NCI-H2081 treated with DMSO at 0.1 percent for 48 hours (cell line): ENCODE data around the gene INO80C.
"Not testable (repeated sequence)": the region's sequence is repeated elsewhere in the genome, so short reads cannot be mapped to it uniquely, and the experiment has no call there.

Source experiments
- DNase-seq: peaks from one replicate; lab custom pipeline; 2025; lab: John Stamatoyannopoulos, UW

Gene INO80C

DNA sequence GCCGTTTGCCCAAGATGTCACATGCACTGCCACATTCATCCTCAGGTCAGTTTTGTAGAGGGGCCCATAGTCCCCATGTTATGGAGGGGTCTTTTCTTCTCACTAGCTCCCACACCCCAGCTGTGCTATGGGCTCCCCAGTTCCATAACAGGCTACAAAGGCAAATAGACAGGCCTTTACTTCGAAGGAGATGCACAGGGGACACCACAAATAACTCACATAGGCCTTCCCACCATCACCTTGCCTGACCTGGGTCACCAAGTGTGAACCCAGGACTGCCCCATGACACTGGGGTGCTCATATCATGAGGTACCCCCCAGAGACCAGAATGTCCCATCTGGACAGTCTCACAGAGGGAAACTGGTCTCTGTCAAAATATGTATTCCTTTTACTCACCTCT, 15.0 kb upstream of the INO80C start:
- DNase-seq, result no peak

DNA sequence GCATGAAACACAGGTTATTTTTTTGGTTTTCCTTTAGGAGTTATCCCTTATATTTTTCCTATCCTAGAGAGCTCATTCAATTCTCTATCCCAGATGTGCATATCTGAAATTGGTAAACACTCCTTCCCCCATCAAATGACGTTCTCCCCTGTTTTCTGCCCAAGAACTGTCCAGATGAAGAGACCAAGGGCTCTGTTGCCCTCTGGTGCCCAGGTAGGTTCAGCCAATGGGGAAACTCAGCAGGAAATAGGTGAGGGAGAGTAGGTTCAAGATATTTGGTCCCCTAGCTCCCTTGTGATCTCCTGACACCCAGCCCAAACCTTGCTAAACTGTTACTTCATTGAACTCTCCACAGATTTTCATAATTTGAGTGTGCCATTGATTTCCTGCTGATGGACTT, 14.1 kb upstream of the INO80C start:
- DNase-seq, result no peak

DNA sequence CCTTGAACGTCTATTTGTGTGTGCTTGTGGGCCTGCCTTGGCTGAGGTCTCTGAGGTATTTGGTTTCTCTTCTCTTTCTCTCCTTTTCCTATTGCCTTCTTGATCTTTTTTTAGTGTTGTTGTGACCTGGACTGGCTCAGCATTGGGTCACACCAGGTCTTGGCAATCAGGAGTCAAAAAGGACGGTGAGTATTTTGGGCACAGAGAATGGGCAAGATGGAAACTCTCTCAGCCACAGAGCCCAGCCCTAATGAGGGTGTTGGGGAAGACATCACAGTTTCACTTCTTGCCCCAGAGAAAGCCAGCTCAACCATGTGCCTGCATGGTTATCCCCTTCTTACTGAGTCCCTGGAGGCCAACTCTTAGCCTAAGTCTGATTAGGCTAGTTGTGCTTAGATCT, 13.7 kb upstream of the INO80C start:
- DNase-seq, result no peak

DNA sequence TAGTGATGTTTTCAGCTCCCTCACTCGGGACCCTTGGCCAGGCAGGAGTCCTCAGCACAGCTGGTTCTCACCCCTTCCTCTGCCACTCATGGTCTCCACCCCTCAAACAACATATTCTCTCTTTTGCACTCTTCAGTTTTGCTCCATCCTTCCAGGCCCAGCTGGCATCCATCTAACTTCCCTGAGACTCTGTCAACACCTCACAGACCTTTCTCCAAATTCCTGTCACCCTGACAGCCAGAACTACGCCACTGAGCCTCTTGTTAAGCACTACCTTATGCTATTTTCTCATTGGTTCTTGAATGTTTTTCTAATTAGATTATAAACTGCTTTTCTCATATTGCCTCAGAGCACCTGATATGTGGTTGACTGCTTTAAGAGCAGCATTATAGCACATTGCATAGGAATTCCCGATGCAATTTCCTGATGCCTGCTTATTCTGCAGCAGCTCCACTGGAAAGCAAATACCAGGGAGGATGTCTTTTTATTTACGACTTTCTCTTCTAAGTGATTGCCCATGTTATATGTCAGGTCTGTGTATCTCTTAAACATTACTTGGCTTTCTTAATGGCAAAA, 12.4 kb upstream of the INO80C start:
- no peak for DNase-seq

DNA sequence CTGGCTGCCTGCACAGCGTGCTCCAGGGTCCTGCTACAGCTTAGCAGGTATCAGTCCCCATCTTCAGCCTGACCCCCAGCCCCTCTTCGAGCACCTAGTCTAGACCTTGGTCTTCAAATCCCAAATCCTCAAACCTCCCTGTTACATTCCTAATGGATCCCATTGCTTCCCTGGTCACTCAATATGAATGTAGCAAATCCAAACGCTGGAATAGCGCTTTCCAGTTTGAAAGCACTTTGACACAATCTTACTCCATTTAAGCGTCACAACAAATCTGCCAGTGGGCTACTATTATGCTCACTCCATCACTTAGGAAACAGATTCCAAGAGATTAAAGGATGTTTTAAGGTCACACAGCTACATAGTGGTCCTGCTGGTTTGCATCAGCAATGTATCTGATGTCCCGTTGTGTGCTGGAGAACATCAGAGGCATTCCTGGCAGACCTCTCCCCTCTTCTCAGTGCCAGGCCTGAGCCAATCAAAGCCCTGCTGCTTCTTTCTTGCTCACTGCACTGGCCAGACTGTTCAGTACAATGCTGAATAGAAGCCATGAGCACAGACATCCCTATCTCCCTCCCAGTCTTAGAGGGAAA, 11.1 kb upstream of the INO80C start:
- DNase-seq, result no peak

DNA sequence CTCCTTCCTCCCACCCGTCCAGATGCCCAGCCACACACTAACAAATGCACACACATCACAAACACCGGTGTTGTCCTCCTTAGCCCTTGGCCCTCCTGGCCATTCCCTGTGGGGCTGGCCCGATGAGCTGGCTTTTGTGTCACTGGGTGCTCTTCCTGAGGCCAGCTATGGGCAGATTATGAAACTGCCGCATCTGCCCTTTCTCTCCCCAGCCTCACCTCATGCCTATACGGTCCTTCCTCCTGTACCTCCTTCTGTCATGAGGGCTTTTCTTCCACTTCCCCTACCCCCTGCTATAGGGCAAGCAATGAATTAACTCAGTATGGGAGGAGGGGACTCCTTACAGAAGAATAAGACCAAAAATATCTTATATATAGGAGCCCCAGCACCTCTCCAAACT, 10.3 kb upstream of the INO80C start:
- no peak for DNase-seq

DNA sequence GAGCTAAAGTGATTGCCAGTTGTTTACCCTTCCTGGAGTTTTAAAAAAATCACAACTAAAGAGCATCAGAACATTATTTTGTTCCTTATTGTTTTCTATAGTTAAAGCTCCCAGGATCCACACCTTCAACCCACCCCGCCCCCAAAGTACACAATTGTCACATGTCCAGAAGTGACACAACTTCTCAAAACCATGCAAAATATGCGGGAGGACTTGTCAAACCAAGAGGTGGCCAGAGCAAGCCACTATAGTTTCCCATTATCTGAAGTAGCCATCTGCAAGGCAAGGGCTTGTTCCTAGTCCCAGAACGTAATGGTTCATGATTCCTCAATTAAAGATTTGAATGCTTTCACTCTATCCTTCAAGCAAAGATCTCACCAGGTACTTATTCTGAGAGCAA, 9.9 kb upstream of the INO80C start:
- DNase-seq, result no peak

DNA sequence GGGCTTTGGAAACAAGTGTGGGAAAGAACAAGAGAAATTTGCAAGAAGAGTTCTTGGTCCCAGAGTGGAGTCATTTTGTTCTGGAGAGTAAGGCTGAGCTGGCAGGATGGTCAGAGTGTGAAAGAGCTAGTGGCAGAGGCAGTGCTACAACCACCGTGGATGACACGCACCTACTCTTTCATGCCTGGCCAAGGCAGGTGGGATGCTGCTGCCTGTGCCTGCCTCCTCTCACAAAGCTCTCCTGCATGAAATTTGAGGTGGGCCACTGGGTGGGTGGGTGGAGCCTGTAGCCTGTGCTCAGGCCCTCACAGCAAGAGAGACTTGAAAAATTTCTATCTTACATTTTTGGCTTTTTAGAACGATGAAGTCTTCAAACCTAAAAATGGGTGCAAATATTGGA, 9.4 kb upstream of the INO80C start:
- DNase-seq, result no peak

DNA sequence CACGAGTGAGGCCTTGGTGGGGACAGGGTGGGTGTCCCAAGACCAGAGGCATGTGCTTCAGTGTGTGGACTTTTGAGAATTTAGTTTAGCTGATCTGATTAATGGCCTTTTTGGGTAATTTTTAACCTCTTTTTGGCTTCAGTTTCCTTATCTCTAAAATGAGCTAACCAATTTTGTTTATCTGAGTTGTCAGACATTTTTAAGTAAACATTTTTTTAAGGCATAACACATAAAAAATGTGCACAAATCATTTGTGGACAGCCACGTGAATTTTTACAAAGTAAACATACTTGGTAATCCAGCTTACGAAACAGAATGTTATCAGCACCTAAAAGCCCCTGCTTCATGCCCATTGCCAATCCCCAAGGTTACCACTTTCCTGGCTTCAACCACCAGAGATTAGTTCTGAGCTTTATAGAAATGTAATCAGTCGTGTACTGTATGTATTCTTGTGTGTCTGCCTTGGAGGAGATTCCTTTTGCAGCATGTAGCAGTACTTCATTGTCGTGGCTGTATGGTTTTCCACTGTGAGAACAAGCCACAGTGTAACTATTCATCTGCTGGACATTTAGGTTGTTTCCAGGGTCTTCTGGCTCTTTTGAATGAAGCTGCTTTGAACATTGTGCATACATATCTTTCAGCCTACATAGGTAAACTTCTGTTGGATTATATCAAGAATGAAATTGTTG, 8.4 kb upstream of the INO80C start:
- DNase-seq, result no peak

DNA sequence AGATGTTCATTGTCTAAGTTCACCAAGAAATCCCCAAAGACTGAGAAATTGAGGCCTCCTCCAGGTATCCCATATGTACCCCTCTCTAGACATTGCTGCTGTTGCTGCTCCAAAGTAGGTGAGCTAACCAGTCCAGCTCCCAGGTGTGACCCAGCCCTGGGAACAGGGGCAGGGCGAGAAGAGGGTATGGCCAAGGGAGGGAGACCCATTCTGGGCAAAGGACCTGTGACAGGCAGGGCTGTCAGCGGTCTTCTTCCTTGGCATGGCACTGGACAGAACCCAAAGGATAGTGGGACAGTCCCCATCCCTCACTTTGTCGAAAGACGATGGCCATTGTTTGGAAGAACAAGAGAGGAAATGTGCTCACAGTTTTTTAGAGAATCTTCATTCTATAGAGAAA, 7.2 kb upstream of the INO80C start:
- DNase-seq, result no peak

DNA sequence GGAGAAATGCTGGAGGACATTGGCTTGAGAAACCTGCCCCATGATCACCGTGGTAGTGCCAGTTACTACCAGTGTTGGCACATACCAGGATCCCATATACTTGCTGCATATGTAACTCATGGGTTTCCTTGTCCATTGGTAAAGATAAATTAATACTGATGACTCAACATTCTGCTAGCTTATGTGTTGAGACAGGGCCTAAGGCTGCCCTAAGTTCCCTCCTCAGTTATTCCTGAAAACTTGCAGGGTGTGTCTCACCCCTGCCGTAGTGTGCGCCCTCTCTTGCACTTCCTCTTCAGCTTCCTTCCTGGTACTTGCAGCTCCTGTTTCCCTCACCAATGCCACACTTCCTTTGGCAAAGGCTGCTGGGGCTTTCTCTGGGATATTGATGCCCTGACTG, 4.3 kb upstream of the INO80C start:
- no peak for DNase-seq

DNA sequence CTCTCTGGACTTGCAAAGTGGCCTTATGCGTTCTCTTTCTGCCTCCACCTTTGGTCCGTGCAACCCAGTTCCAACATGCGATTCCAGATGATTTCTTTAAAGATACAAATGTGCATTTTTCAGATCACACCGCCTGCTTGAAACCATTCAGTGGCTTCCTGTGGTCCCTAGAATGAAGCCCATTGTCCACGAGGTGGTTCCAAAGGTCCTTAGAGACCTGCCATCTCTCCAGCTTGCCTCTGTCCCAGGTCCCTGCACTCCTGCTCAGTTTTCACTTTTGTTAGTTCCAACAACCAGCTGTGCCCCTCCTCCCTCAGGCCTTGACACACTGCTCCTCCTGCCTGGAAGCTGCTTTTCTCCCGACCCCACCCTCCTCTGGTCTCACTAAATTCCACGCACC, 3.6 kb upstream of the INO80C start:
- no peak for DNase-seq

DNA sequence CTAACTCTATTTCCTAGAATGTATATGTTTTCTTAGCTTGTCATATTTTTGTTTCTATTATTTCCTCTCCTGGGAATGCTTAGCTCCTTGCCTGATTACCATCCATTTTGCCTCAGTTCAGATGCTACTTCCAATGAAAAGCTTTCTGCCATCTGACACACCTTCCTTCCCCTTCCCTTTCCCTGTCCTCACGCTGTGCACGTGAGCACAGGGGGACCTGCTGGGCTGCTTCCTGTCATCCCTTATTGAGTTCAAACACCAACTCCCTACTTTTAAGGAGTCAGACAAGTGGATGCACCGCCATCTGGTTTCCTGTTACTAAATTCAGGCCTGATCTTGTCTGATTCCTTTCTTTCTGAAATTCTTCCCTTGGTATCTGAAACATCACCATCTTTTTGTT, 2.4 kb upstream of the INO80C start:
- DNase-seq, result no peak

DNA sequence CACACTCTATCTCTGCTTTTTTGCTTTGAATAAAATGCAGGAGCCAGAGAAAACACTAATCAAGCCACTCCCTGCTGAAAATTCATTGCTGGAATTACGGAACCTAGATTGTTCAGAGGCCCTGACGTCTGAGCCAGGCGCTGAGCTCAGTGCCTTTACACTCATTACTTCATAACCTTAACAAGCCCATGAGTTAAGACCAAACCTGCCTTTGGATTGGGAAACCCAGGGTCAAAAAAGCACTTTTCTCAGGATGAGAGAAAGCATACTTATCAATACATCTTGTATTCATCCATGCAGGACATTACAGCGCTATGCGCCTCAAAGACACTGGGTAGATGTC, 762 bp downstream of the INO80C start:
- DNase-seq, result no peak

DNA sequence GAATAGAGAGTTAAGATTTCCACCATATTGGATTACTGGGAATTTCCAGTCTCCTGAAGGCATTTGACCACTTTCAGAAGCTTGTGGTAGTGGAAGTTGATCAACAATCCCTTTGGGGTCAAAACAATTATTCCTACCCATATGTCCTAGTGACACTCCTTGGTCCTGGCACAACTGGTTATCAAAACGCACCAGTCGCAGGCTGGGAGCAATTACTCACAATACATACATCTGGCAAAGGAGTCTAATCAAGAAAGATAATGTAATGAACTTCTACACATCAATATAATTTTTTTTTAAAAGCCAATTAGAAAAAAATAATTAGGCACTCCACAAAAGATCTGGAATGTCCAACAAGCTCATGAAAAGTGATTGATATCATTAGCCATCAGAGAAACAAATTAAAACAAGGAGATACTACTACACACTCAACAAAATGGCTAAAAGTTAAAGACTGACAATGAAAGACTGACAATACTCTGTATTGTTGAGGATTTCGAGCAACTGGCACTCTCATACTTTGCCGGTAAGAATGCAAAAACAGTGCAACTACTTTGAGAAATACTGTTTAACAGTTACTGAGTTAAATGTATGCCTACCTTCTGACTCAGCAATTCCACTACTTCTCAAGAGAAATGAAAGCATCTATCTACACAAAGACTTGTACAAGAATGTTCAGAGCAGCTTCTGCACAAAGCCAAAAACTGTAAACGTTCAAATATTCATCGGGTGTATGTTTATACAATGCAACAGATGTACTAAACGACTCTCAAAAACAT, 2.0 kb downstream of the INO80C start:
- DNase-seq, result no peak

DNA sequence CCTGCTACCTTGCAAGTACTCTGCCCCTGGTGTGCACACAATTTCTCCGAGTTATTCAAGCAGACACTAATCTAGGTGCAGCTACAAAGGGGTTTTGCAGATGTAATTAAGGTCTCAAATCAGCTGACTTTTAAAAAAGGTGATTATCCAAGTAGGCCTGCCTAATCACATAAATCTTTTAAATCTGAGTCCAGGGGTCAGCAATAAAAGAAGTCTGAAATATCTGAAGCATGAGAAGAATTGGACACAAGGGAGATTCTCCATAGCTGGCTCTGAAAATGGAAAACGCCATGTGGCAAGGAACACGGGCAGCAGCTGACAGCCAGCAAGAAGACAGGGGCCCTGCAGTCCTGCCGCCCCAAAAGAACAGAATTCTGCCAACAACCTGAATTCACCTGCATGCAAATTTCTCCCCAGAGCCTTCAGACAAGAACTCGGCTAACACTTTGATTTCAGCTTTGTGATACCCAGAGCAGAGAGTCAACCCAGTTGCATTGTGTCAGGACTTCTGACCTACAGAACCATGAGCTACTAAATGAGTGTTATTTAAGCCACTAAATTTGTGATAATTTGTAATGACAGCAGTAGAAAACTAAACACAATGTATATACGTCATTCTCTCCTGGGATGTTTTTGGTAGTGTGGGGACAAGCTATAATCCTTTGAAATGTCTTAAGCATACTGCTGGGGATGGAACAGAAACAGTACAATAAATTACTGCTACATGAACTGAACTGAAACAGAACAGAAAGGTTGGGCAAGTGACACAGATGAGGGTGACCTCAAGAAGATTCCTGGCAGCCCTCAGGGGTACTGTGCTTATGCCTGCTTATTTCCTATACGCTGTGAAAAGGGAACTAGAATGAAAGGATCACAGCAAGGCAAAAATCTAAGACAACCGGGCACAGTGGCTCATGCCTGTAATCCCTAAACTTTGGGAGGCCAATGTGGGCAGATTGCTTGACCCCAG, 3.2 kb downstream of the INO80C start:
- DNase-seq, result no peak

DNA sequence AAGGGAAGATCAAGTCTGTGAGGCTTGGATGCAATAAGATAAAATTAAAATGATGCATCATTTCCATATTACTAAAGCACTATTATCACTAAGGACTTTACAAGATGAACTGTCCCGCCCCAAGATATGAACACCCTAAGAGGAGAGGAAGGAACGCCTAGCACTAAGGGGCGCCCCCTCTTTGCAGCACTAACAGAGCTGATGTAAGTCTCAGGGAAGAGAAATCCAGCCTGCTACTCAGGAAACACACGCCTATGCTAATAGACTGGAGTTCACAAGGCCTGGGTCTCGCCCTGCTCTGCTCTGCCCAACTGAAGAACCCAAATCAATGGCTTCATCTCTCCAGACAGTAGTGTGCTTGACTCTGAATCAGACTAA, 6.1 kb downstream of the INO80C start:
- no peak for DNase-seq

DNA sequence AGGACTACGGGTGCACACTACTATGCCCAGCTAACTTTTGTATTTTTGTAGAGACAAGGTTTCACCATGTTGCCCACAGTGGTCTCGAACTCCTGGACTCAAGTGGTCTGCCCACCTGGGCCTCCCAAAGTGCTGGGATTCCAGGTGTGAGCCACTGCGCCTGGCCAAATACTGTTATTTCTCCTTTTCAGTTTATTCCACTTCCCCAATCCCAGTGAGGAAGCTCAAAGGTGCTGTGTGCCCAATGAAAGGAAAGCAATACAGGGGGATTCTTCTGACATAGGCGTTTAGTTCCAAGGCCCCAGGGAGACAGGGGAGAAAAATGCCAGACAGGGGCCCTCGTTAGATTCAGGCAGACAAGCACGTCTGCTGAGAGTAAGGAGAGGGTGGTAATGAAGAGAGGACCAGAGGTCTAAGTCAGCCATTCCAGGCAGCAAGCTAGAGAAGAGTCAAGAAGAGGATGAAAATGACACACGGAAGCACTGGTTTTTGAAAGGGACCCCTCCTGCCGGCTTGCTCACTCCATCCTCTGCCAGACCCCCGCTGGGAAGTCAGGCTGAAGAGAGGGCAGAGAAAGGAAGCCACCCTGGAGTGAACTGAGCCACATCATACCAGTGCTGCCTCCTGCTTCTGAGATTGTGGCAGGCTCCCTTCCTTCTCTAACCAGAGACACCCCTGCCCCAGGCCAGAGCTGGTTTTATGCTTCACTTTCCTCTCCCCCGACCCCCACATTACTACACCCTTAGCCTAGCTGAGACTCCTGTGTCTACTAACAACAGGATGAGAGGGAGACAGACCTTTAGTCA, 6.7 kb downstream of the INO80C start:
- DNase-seq, result no peak

DNA sequence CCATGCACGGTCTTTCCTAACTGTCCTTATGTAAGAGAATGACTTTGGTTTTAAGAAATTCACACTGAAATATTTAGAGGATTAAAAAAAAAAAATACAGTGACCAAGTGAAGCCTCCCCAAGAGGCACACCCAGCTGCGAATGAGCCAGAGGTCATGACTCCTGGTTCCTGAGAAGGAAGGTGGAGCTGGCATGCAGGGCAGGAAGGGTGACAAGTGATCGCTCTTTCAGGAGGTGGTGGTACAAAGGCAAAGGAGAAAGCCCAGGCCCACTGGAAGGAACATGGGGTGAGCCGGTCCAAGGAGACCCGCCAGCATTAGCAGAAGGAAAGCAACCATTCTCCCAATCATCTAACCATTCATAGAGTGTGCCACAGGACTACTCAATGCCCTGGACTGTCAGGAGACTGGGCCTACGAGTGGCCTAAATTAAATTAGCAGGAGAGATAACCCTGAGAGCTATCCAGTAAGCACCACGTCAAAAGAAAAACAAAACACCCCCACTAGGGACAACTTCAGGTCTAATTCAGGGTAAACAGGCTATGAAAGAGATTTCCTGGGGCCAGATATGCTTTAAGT, 7.8 kb downstream of the INO80C start:
- no peak for DNase-seq

DNA sequence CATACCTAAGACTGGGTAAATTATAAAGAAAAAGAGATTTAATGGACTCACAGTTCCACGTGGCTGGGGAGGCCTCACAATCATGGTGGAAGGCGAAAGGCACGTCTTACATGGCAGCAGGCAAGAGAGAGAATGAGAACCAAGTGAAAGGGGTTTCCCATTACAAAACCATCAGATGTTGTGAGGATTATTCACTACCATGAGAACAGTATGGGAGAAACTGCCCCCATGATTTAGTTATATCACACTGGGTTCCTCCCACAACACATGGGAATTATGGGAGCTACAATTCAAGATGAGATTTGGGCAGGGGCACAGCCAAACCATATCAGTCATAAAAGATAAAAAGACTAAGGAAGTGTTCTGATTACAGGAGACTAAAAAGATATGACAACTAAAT, 8.5 kb downstream of the INO80C start:
- DNase-seq, result not testable (repeated sequence)

DNA sequence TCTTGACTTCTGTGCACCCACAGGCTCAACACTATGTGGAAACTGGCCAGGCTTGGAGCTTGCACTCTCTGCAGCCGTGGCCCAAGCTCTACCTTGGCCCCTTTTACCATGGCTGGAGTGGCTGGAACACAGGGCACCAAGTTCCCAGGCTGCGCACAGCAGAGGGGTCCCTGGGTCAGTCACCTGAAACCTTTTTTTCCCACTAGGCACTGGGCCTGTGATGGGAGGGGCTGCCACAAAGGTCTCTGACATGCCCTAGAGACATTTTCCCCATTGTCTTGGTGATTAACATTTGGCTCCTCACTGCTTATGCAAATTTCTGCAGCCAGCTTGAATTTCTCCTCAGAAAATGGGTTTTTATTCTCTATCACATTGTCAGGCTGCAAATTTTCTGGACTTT, 9.4 kb downstream of the INO80C start:
- not testable (repeated sequence) for DNase-seq
